RPMI8226 (cell line): Measurements from ENCODE around the gene NPC1L1.
"Not testable (repeated sequence)": the region's sequence is repeated elsewhere in the genome, so short reads cannot be mapped to it uniquely, and the experiment has no call there.

Source experiments
- DNase-seq: peaks from one replicate; pipeline ENCODE4 v3.0.0-alpha.2; 2015

The NPC1L1 gene

DNA sequence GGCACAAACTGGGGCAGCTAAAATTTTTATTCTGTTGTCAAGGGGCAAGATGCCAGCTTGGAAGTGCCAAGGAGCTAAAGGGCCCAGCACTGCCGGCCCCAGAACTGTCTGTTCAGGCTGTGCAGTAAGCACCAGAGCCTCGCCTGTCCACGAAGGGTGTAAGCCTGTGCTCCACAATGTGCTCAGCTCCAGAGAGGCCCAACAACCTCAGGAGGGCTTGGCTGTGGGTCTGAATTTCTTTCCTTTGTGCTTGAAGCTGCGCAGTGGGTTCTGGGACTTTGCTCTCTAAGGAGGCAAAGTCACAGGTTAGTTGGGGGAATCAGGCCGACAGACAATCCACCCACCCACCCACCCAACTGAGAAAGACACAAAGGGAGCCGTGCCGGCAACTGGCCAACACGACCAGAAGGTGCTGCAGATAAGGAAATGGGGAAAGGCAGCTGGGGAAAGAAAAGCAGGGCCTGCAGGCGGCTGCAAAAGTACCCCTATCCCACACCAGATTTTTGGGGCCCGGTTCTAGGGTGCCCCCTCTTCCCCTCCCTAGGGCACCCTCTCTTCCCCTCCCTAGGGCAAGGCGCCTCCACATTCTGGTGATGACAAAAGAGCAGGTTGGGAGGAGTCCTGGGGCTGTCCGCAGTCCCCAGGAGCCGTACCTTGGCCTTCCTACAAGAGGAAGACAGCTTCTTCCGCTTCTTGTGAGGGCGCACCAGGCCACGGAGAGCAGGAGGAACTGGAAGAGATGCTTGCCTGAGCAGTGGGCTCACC is 24.8 kb upstream of the NPC1L1 start:
- DNase-seq: no peak

DNA sequence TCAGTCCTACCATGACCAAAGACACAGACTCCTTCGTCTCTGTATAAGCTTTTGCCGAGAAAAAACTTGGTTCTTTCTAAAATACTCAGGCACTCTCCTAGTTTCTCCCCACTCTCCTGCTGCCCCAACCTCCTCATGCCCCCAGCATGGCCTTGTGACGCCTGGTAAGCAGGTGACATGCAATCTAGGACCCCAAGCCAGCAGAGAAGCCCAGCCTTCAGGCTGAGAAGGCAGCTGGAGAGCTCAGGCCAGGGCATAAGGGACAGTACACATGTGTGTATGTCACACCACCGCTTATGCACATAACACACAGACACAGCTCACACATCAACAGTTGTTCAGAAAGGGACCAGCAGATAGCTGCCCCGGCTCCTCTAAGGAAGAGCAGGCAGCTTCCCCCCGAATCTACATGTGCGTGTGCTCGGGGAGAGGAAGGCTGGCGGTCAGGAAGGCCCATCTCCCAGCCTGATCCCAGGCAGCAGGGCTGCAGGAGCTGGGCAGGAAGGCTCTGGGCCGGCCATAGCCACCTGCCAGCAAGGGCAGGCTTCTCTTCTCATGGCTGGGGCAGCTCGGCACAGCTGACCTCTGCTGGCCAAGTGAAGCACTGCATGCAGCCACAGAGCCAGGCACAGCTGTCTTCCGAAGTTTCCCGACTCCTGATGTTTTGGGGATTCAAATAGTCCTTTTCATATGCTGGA is 24.1 kb upstream of the NPC1L1 start:
- DNase-seq: peak; percentile 69

DNA sequence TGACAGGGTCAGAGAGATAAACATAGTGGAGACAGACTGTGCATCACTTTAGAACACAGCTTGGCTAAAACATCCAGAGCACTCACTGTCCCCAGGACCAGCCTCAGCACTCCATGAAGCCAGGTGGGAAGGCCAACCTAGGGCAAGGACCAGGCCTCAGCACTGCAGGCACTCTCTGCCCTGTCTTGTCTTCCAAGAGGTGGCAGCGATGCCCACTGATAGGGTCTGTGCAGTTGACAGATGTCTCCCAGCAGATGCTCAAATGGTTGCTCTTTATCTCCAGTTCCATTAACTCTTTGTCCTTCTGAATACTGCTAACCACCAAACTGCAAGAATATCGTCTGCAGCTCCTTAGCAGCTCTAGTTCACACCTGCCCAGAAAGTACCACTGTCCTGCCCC is 23.5 kb upstream of the NPC1L1 start:
- DNase-seq: no peak

DNA sequence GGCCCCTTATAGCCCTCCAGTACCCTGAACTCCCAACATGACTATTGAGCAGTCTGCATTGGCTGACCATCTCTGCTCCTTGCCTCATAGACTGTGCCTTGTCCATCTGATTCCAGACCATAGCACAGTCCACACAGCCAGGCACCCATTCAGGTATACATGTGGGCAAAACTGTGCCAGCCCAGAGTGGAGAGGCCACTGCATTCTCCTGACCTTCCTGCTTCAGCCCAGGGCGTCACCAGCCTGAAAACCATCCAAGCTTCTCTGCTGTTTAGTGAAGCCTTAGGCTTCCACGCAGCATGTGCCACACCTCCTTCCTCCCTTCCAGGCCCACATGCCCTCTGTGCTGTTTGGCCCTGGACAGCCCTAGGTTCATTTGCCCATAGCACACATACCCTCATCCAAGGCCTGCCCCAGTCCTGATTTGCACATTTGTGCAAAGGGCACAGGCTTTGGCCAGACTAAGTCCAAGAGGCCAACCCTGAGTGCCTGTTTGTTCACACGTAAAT is 22.1 kb upstream of the NPC1L1 start:
- no peak for DNase-seq

DNA sequence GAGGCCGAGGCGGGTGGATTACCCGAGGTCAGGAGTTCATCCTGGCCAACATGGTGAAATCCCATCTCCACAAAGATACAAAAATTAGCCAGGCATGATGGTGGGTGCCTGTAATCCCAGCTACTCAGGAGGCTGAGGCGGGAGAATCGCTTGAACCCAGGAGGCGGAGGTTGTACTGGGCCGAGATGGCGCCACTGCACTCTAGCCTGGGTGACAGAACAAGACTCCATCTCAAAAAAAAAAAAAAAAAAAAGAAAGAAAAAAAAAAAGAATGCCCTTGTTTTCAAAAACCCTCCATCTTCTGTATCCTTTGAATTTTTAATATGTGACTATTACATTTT is 21.5 kb upstream of the NPC1L1 start:
- DNase-seq: not testable (repeated sequence)

DNA sequence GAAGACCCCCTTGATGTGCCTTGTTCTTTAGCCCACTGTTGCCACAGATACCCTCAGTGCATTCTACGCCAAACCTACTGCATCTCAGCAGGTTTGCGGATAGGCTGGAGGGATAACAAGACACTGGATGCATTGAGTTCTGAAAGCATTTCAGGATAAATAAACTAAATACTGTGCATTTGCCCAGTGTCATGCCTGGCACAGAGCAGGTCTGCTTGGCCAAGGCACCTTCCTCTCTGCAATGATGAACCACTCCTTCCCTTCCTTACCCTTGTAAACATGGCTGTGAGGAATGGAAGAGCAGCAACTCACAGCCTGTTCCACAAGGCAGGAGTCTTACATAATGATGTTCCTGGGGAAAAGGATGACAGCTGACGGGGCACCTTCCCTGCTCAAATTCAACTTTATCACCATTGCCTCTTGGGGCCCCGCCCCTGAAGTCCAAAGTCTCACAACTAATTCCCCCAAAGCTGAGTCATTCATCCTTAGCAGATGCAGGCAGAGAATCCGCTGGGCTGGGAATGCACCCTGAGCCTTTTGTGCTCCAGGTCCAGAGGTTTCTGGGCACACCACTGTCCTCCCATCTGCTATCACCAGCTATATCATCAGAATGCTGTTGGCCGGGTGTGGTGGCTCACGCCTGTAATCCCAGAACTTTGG is 21.0 kb upstream of the NPC1L1 start:
- DNase-seq: no peak

DNA sequence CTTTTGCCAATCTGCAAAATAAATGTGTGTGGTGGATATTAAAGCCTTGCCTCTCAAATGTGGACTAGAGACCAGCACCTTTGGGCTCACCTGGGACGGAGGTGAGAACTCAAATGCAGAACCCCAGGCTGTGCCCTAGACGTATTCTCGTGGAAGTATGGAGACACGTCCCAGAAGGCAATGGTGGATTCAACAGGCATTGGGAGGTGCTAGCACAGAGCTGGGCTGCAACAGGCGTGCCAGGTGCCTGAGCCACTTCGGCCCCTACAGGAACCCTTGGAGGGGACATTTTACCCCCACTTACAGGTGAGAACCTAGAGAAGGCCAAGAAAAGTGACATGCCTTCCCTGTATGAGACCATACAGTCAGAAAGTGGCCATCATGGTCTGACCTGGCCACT is 20.4 kb upstream of the NPC1L1 start:
- no peak for DNase-seq

DNA sequence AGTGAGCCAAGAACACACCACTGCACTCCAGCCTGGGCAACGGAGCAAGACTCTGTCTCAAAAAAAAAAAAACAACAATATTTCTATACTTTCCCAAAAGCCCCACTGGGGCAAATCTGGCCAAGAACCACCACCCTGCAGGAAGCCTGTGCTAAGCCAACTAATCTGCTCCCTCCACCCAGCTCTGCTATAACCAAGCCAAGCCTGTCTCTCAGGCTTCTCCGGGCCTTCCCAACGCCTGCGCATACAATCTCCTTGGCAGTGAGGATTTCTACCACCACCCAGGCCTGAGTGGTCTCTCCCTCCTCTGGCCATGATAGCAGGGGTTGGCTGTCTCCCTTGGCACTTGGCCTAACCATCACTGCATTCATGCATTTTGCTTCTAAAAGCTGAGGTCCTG is 18.4 kb upstream of the NPC1L1 start:
- DNase-seq: no peak

DNA sequence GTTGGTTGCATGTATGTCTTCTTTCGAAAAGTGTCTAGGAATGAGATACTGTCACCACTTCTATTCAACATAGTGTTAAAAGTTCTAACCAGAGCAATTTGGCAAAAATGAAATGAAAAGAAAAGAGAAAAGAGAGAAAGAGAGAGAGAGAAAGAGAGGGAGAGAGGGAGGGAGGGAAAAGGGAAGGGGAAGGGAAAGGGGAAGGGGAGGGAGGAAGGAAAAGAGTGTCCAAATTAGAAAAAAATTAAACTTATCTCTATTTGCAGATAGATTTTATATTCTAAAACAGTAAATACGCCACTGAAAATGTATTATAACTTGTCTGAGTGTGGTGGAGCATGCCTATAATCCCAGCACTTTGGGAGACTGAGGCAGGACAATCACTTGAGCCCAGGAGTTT is 16.4 kb upstream of the NPC1L1 start:
- no peak for DNase-seq

DNA sequence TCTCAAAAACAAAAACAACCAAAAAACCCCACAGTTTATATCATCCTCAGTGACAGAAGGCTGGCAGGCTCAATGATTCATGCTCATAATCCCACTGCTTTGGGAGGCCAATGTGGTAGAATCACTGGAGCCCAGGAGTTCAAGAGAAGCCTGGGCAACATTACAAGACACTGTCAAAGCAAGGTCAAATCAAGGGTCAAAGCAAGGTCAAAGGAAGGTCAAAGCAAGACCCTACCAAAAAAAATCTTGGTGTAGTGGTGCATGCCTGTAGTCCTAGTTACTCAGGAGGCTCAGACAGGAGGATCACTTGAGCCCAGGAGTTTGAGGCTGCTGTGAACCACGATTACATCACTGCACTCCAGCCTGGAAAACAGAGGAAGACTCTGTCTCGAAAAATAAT is 14.2 kb upstream of the NPC1L1 start:
- no peak for DNase-seq

DNA sequence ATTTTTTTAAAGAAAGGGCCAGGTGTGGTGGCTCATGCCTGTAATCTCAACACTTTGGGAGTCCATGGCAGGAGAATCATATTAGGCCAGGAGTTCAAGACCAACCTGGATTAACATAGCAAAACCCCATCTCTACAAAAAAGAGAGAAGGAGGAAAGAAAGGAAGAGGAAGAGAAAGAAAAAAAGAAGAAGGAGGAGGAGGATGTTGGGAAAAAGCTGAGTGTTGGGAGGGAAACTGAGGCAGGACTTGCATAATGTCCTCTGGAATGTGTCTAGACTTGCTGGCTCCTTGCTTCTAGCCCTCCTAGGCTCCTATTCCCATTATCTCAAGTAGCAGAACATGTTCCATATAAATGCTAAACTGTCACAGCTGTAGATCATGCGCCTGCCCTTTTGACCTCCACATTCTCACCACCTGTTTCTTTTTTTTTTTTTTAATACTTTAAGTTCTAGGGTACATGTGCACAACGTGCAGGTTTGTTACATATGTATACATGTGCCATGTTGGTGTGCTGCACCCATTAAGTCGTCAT is 11.4 kb upstream of the NPC1L1 start:
- not testable (repeated sequence) for DNase-seq

DNA sequence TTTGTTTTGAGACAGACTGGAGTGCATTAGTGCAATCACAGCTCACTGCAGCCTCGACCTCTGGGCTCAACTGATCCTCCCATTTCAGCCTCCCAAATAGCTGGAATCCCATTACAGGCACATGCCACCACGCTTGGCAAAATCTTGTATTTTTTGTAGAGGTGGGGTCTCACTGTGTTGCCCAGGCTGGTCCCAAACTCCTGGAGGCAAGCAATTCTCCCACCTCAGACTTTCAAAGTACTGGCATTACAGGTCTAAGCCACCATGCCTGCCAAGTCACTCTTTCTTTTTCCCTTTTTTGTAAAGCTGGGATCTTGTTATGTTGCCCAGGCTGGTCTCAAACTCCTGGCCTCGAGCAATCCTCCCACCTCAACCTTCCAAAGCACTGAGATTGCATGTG is 8.3 kb upstream of the NPC1L1 start:
- no peak for DNase-seq

DNA sequence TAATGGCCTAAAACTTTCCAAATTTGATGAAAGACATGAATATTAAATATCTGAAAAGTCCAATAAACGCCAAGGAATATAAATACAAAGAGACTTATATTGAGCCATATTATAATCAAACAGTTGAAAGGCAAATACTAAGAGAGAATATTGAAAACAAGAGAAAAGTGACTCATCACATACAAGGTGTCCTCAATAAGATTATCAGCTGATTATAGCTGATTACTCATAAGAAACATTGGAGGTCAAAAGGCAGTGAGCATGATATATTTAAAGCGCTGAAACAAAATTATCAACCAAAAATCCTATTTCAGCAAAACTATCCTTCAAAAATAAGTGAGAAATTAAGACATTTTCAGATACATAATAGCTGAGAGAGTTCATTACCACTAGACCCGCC is 7.8 kb upstream of the NPC1L1 start:
- no peak for DNase-seq

DNA sequence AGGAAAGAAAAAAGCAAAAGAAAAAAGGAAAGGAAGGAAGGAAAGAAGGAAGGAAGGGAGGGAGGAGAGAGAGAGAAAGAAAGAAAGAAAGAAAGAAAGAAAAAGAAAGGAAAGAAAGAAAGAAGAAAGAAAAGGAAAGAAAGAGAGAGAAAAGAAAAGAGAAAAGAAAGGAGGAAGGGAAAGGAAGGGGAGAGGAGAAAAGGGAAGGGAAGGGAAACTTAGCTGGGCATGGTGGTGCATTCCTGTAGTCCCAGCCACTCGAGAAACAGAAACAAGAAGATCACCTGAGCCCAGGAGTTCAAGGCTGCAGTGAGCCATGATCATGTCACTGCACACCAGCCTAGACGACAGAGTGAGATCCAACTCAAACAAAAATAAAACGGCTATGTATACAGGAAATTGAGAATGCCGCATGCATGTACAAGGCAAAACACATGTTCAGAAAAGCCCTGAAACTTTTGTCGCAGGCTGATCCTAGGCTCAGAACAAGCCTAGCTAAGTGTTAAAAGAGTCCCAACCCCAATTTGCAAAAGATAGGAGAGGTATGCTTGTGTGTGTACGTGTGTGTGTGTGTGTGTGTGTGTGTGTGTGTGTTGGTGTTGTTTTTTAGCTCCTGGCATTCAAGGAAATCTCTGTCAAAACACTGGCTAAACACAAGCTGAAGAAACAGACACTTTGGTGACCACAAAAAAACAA is 6.6 kb upstream of the NPC1L1 start:
- no peak for DNase-seq

DNA sequence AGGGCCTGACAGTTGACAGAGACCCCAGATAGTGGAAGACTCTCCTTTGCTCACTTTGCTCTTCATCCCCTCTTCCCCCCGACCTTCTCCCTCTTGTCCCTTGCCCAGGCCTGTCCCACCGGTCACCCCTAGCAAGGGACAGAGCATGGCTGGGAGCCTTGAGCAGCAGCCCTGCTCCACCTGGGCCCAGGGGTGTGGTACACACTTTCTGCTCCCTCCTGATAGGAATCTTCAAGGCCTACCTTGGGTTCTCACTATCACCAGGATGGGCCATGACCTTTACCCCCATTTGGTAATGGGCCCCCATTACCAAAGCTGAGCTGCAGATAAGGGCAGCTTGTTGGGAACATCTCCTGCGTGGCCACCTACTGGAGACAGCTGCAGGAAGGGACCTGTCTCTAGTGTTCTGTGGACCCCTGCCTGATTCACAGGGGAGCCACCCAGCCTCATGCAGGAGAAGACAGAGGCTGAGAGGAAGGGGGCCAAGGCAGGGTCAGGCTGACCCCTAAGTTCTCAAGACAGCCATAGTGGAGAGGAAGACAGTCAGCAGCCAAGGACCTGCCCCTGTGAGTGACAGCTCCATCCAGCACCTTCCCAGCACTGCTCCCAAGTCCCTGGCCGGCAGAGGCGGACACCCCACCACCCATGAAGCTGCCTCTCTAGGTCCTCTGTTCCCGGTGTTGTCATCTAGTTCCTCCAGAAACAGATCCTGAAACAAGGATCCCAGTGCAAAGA is 913 bp upstream of the NPC1L1 start:
- DNase-seq: no peak

DNA sequence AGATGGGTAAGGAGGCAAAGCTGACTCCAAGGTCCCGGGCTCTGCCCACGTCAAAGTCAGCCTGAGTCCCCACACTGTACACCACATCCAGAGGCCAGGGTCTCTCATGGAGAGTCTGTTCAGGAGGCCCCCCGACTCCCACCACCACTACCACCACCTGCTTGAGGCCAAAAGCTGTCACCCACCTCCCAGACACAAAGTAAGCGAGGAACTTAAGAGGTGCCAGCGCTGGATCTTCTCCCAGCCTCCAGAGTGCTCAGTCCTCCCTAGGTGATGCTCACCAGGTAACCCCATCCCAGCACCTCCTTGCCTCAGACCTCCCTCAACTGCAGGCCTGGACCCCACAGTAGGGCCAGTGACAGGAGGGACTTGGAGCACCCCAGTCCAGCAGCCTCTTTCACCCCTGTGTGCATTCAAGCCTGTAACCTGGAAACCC is 520 bp downstream of the NPC1L1 start:
- DNase-seq: no peak

DNA sequence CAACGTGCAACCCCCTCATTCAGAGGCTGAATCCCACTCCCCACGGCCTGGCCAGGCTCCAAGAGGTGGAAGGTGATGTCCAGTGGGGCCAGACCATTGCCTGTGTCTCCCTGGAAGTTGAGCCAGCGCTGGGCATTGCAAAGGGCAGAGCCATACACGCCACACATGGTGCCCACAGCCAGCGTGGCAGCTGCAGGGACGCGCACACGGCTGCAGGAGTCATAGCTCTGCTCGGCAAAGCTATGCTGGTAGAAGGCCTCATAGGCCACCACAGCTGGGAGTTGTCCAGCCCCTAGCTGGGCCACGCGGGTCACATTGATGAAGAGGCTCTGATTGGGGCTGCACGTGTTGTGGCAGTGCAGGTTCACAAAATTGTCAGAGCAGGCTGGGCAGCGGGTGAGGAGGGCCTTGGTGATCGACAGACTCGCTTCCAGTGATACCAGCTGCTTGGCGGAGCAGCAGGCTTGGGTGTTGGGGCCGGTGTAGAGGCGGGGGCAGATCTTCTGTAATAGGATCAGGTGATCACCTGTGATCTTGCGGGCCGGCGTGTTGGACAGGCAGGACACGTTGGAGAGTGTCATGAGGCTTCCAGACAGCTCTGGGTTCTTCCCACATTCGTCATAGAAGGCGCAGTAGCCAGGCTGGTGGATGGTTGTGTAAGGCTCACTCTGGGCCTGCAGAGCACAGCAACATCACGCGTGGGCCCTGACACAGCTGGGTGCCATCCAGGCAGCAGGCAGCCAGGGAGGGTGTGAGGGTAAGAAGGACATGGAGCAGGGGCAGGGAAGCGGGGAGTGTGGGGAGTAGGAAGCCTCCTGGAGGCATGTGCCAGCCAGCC is 1.2 kb downstream of the NPC1L1 start:
- DNase-seq: no peak

DNA sequence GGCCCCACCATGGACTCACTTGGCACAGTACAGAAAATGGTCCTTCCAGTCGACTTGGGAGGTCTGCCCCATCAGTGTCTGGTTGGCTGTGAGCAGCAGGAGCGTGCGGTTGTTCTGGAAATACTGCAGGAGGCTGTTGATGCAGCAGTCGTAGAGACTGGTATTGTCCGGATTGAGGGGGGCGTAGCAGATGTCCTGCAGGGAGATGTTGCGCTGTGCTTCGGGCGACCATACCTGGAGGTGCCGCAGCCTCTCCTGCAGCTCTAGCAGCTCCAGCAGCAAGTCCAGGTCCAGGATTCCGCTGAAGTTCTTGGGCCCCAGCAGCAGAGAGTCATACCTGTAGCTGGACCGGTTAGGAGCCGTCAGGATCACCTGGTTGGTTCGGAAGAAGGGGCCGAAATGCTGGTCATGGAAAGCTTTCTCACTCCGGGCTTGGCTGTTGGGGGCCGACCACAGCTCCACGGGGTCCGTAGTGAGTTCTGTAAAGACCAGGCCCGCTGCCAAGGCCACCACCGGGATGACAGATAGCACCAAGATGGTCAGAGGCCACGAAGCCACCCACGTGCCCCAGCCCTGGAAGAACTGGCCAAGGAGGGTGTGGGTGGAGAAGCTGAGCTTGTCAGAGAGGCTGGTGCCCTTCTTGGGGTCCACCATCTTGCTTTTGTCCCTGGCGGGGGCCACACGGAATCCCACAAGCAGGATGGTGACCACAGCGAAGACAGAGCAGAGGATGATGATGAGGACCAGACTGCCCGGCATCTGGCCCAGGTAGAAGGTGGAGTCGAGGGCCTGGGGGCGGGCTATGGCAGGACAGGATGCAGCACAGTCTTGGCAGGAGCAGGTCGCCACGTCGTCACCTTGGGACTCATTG is 2.1 kb downstream of the NPC1L1 start:
- DNase-seq: no peak

DNA sequence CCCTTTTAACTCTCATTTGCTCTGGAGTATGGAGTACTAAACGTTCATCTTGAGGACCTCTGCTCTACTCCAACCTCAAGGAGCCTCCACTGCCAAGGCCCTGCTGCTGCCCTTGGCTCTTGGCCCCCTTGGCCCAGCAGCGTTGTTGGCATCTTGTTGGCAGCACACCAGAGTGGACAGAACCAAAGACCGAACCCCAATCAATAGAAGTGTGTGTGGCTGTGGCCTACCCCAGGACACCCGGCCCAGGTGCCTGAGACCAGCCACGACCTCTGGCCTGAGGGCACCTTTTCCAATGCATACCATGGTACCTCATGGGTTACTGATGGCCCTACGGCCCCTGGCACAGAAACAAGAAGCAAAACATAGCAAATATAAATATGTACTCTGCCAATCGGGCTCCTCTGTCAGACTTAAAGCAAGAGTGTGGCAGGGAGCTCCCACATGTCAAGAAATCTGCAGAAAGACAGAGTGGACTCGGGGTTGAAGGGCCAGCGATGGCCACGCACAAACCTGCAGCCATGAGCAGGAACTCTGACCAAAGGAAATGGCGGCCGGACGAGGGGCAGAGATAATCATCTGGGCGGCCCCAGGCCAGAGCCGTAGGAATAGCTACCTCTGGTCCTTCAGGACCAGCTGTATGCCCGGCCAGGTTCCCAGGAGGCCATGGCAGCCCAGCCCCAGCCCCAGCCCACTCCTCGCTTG is 2.9 kb downstream of the NPC1L1 start:
- DNase-seq: no peak

DNA sequence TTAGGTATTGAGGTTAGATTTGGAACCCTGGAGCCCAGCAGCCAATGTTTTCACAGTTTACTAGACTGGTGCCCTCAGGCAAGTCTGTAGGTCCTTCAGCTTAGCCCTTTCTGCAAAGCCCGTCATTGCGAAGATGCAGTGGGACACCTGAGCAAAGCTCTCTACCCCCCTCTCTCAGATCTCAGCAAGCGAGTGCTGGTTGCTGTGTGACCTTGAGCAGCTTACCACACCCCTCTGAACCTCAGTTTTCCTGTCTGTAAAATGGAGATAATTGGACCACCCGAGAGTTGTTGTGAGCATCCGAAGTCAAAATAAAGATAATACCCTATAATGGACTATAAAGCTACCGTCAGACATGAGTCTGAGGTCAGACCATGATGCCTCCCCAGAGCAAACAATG is 3.7 kb downstream of the NPC1L1 start:
- DNase-seq: no peak
